Heart right ventricle (tissue), 16 donors: ENCODE data around the gene SPARCL1. TPM values are rescaled to one million over a fixed set of nuclear protein-coding genes. Genes with fewer than 3 reads are reported as not detected.
A peak's percentile ranks its signal among the peaks of the same experiment; 100 is the strongest.

Experiments used
- ATAC-seq, 8 donors: fragments of 200-7000 bp; cut with Tn5 transposase; one replicate each; pipeline ENCODE4 v1.9.1; 2020; ENCODE audit warnings: mild to moderate bottlenecking in 8 of 8, moderate library complexity in 8 of 8, moderate number of reproducible peaks in 1 of 8
- DNase-seq, 2 donors: peaks; one replicate each; pipeline ENCODE4 v3.0.0-alpha.2; 2020
- H3K27ac ChIP-seq, 10 donors: fragments of 200-600 bp; sonication (generic) in 2 of 10; one replicate each; pipeline versions ENCODE4 v1.5.0 to v1.8.0; 2020 to 2022; ENCODE audit warnings: mild to moderate bottlenecking in 3 of 10
- H3K27me3 ChIP-seq, 7 donors: fragments of 200-600 bp; one replicate each; pipeline ENCODE4 v1.8.0; 2021 to 2022; ENCODE audit warnings: mild to moderate bottlenecking in 2 of 7
- H3K36me3 ChIP-seq, 9 donors: fragments of 200-600 bp; sonication (generic) in 1 of 9; one replicate each; pipeline versions ENCODE4 v1.5.0 to v1.8.0; 2020 to 2022; ENCODE audit warnings: mild to moderate bottlenecking in 2 of 9
- H3K4me1 ChIP-seq, 9 donors: fragments of 200-600 bp; sonication (generic) in 1 of 9; one replicate each; pipeline versions ENCODE4 v1.5.0 to v1.8.0; 2020 to 2022; ENCODE audit warnings: mild to moderate bottlenecking in 4 of 9
- H3K4me3 ChIP-seq, 10 donors: fragments of 200-600 bp; sonication (generic) in 2 of 10; one replicate each; pipeline versions ENCODE4 v1.5.0 to v1.8.0; 2020 to 2022; ENCODE audit warnings: mild to moderate bottlenecking in 7 of 10, moderate library complexity in 2 of 10
- H3K9me3 ChIP-seq, 11 donors: fragments of 200-600 bp in 10 of 11; sonication (generic) in 2 of 11; one replicate each; pipeline versions ENCODE4 v1.5.0 to v1.8.0; 2013 to 2022; ENCODE audit warnings: mild to moderate bottlenecking in 2 of 11, control low read depth in 1 of 11, moderate library complexity in 1 of 11
- WGBS, 2 donors: extraction: QIAGEN DNeasy Blood & Tissue Kit; methylation state at CpG; one replicate each; pipeline ENCODE4 v1.1.7; 2013; ENCODE audit warnings: inconsistent platforms in 1 of 2; 5-methylcytosine and 5-hydroxymethylcytosine counted together
- intact Hi-C, 10 donors: fragments of 100-400 bp; cut with DNase I; formaldehyde crosslinking; loops; one replicate each; pipeline versions ENCODE4 v1.11.1 to v1.14.2; 2022
- polyA plus RNA-seq, 2 donors: library from polyadenylated mRNA; stranded (reverse); fragments of 200-250 nt; gene quantifications; one replicate each; pipeline ENCODE4 v1.2.3, GENCODE V29; 2013
- total RNA-seq, 10 donors: library from RNA; stranded (reverse); fragmentation: NEBNext Ultra II Directional in 3 of 10; extraction: Animal tissue kit (Norgen Biotek cat#: 25700) in 3 of 10; gene quantifications; one replicate each; pipeline versions ENCODE4 v1.2.1 to v1.2.4, GENCODE V29; 2021 to 2023
- TF ChIP-seq, protein P1 (sequence below), 9 donors: fragments of 200-600 bp; sonication (generic) in 2 of 9; IDR thresholded peaks; one replicate each; pipeline versions ENCODE4 v1.5.0 to v1.8.0; 2021 to 2022; ENCODE audit warnings: antibody characterized with exemption in 9 of 9, mild to moderate bottlenecking in 5 of 9, moderate library complexity in 1 of 9
- donor health status: Arrhythmogenic right ventricular cardiomyopathy.
- donor health status: ischemic (EF 13 %, LVEDD 7.1; RV severe dilation, severe dysfunction).
- donor health status: healthy with polysubstance abuse.
- donor health status: DM: no; HTN: yes; CAD: no.
- donor health status: DM: no; HTN: no; CAD: no.
- donor health status: ischemic (EF 25% LVEDD 6.9; RV normal size, moderate dysfunction).
- donor health status: ischemic (EF 25% LVEDD 5.7; RV mildly dilated, moderate dysfunction).
- donor health status: healthy.
- donor health status: DM: yes; HTN: yes; CAD: no.
- donor health status: Ischemic cardiomyopathy.
- donor health status: ischemic (EF 35%, LVEDD 5.7; RV mildly dilated, moderate dysfunction).
- donor health status: nonischemic (EF 11% LVEDD 7.7; RV severe dilation, severe dysfunction).
- donor health status: DM: yes; HTN: yes; CAD: no.
- donor health status: PGD.
- donor health status: ischemic (EF 29% LVEDD 5.4; RV normal size, mild dysfunction).
- donor health status: nonischemic (EF 23%, LVEDD 6.1; RV moderate dilation, normal function).

SPARCL1 gene
- total and polyA plus RNA-seq, 12 donors, result 131 to 553 (median 232) TPM

DNA sequence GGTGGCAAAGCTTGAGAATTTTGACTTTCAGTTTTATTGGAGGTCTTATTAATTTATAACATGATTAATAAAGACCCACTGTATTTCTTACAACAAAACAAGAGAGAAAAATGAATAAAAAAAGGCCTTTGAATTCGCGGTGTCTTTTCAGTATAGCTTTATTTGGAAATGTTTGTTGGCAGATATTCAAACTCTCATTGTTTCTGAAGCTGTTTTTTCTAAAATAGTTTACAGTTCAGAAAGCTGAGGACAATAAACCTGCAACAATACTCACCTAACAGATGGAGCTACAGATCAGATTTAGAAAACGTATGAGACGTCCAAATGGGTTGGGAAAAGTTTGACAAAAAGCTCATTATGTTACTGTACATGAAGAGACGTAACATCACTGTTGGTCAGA lies 2.4 kb upstream of the SPARCL1 start:
- TF ChIP-seq, protein P1, sequence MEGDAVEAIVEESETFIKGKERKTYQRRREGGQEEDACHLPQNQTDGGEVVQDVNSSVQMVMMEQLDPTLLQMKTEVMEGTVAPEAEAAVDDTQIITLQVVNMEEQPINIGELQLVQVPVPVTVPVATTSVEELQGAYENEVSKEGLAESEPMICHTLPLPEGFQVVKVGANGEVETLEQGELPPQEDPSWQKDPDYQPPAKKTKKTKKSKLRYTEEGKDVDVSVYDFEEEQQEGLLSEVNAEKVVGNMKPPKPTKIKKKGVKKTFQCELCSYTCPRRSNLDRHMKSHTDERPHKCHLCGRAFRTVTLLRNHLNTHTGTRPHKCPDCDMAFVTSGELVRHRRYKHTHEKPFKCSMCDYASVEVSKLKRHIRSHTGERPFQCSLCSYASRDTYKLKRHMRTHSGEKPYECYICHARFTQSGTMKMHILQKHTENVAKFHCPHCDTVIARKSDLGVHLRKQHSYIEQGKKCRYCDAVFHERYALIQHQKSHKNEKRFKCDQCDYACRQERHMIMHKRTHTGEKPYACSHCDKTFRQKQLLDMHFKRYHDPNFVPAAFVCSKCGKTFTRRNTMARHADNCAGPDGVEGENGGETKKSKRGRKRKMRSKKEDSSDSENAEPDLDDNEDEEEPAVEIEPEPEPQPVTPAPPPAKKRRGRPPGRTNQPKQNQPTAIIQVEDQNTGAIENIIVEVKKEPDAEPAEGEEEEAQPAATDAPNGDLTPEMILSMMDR (IDR thresholded peaks at IDR 0.05), result no peak
- intact Hi-C loops, result loop anchor here in 1 of 10 donors (5.0 kb wide), 1 partner anchor 179 kb away; no protein-coding TSS in a partner anchor
- Histone ChIP-seq H3K36me3 (no peaks in the 10 kb centered on the region), H3K27ac (peak overlapping the region; percentile 72 to 93 (median 87)), H3K9me3 (peaks cover 0 to 11% (median 0%) of the 10 kb centered on the region in 11 donors), H3K4me1 (peaks cover 3 to 39% (median 29%) of the 10 kb centered on the region in 9 donors), H3K4me3 (peak overlapping the region in 2 of 10 donors; percentile 65 to 68), H3K27me3 (no peaks in the 10 kb centered on the region)
- 45 to 54% methylated on average over 5 of the region's 5 CpGs for WGBS, 2 donors
- peak in 4 of 8 donors; percentile 27 to 37 (median 29) for ATAC-seq
- no peak for DNase-seq

DNA sequence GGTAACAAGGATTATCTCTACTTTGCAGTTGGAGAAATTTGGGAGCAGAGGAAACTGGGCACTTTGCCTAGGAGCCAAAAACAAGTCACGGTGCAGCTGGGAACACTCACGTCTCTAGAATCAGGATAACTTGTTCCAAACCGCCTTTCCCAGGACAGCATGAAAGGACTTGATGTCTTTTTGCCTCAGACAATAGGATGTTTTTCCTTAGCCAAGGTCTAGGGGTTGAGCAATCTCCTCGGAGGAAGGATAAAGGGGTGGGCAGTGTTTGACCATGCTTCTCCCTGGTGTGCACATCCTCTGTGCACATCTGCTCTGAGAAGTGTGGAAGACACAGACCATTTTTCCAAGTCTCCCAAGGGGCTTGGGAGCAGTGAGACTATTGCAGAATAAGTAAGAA lies 1.7 kb upstream of the SPARCL1 start:
- TF ChIP-seq, protein P1 (IDR thresholded peaks at IDR 0.05), result no peak
- peaks cover 0 to 9% (median 0%) of the 10 kb centered on the region in 11 donors for H3K9me3 ChIP-seq

DNA sequence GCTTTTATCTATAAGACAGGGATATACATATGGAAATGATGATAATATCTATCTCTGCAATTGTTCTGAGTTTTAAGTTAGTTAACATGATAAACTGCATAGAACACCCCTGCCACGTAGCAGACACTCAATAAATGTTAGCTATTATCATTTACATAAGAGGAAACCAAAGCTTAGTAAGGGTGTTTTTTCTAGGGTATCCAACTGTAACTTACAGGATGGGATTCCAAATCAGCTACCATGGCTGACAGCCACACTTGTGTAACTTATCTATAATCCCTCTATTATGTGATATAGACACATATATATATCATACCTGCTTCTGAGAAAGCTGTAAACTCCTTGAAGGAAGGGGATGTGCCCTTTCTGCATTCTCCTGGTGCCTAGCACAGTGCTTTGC lies 1.1 kb upstream of the SPARCL1 start:
- no peak for ATAC-seq
- intact Hi-C loops, result loop anchor here in 1 of 10 donors (5.0 kb wide), 1 partner anchor 178 kb away; no protein-coding TSS in a partner anchor
- peaks cover 0 to 9% (median 0%) of the 10 kb centered on the region in 11 donors for H3K9me3 ChIP-seq
- no peak for DNase-seq
- peak overlapping the region in 9 of 10 donors; percentile 41 to 68 (median 59) for H3K4me3 ChIP-seq
- 43 to 56% methylated on average over 1 of the region's 1 CpG for WGBS, 2 donors
- H3K36me3 ChIP-seq, result peaks cover 0 to 2% (median 0%) of the 10 kb centered on the region in 9 donors
- peaks cover 3 to 52% (median 30%) of the 10 kb centered on the region in 9 donors for H3K4me1 ChIP-seq
- peak overlapping the region; percentile 72 to 93 (median 87) for H3K27ac ChIP-seq
- H3K27me3 ChIP-seq, result no peaks in the 10 kb centered on the region
- TF ChIP-seq, protein P1 (IDR thresholded peaks at IDR 0.05), result no peak

More for the DNA sequence above, 1.7 kb upstream of the SPARCL1 start:
- ATAC-seq (peak; percentile 55 to 96 (median 88)), DNase-seq (peak; percentile 35 to 87)
- Histone ChIP-seq H3K36me3 (no peaks in the 10 kb centered on the region), H3K27ac (peak overlapping the region; percentile 72 to 93 (median 87)), H3K4me3 (peak overlapping the region in 8 of 10 donors; percentile 48 to 68 (median 60)), H3K4me1 (peaks cover 3 to 46% (median 29%) of the 10 kb centered on the region in 9 donors), H3K27me3 (no peaks in the 10 kb centered on the region)
- 6 to 10% methylated on average over 4 of the region's 4 CpGs for WGBS, 2 donors
- intact Hi-C loops, result loop anchor here in 1 of 10 donors (5.0 kb wide), 1 partner anchor 179 kb away; no protein-coding TSS in a partner anchor

DNA sequence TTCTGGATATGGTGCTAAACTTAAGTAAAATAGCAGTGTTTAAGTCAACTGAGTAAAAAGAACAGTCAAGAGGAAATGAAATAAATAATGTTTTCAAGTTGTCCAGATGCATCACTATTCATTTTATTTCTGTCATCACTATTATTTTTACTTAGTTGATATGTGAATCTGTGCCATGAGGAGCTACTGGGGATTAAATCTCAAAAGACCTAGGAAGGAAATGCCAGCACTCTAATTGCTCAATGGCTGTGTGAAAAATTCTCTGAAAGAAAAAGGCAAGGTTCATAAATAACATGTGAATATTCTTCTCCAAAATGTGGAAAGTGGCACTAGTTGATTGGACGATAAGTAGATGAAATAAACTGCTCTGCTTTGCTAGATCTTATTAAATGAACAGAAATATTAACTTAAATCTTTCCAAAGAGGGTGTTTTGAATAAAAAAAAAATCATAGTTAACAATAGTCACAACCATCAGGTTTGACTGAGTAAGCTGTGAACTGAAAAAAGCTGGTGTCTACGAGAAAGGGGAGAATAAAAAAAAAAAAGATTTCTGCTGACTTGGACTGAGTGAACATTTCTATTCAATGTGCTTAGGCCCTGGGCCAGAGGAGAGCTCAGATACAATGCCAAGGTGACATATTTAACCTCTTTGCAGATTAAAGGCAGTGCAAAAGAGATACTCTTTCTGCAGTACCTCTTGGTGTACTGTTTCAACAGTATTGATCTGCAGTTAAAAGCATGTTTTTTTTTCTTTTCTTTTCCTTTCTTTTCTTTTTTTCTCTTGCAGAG lies 1.6 kb downstream of the SPARCL1 start:
- WGBS, 2 donors, result 14 to 17% methylated on average over 2 of the region's 2 CpGs
- Histone ChIP-seq H3K27ac (peak overlapping the region; percentile 72 to 93 (median 87)), H3K9me3 (peaks cover 0 to 17% (median 0%) of the 10 kb centered on the region in 11 donors), H3K36me3 (peaks cover 0 to 25% (median 6%) of the 10 kb centered on the region in 9 donors), H3K27me3 (no peaks in the 10 kb centered on the region), H3K4me1 (peaks cover 11 to 78% (median 45%) of the 10 kb centered on the region in 9 donors), H3K4me3 (peak overlapping the region; percentile 19 to 68 (median 56))
- TF ChIP-seq, protein P1 (IDR thresholded peaks at IDR 0.05), result no peak
- ATAC-seq (peak in 6 of 8 donors; percentile 21 to 43 (median 34)), DNase-seq (no peak)
- intact Hi-C loops, result loop anchor here in 1 of 10 donors (5.0 kb wide), 1 partner anchor 35 kb away; no protein-coding TSS in a partner anchor
